ENCODE results near the gene POLA1. TPM values are rescaled to one million over a fixed set of nuclear protein-coding genes. Genes with fewer than 3 reads are reported as not detected.

POLA1 gene
- polyA plus RNA-seq, 1 donor from 2014 or later: 5.8 TPM

DNA sequence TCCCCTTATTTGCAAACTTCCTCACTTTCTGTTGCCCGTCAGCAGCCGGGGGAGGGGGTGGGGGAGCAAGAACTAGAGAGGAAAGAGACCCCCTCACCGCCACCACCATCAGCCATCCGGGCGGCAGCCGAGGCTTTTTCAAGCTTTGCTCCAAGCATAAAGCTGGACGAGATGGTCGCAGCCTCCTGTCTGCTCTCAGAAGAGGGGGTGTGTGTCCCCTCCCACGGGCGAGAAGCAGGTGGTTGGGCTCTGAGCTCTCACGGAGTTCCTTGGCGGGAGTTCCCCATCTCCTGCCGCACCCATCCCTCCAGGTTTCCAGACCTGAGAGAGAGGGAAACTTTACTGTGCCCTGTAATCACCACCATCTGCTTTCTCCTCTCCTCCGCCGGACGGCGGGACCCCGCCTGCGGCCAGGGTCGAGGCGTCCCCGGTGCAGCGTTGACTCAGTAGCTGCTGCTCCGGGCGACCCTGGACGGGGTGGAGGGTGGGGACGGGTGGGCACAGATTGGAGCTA, 326.7 kb downstream of the POLA1 start:
- TF ChIP-seq, protein P1, sequence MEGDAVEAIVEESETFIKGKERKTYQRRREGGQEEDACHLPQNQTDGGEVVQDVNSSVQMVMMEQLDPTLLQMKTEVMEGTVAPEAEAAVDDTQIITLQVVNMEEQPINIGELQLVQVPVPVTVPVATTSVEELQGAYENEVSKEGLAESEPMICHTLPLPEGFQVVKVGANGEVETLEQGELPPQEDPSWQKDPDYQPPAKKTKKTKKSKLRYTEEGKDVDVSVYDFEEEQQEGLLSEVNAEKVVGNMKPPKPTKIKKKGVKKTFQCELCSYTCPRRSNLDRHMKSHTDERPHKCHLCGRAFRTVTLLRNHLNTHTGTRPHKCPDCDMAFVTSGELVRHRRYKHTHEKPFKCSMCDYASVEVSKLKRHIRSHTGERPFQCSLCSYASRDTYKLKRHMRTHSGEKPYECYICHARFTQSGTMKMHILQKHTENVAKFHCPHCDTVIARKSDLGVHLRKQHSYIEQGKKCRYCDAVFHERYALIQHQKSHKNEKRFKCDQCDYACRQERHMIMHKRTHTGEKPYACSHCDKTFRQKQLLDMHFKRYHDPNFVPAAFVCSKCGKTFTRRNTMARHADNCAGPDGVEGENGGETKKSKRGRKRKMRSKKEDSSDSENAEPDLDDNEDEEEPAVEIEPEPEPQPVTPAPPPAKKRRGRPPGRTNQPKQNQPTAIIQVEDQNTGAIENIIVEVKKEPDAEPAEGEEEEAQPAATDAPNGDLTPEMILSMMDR (IDR thresholded peaks at IDR 0.05; ENCODE audit: poor library complexity, severe bottlenecking): no peak
- no peak for TF ChIP-seq POLR2AphosphoS5 (IDR thresholded peaks at IDR 0.05)

GRCh38 chrX:25020905-25021449, 327.3 kb downstream of the POLA1 start:
- Histone ChIP-seq H4K20me1 (ENCODE audit: insufficient read depth) (no peaks in the 10 kb centered on the region), H3K4me3 (ENCODE audit: low read length) (peak overlapping the region; percentile 39), H3K4me2 (ENCODE audit: low read length) (no peak overlapping the region), H3K27ac (ENCODE audit: low read length) (no peak overlapping the region), H3K36me3 (ENCODE audit: insufficient read depth, low read length) (no peaks in the 10 kb centered on the region), H3K9me3 (ENCODE audit: low read length) (no peaks in the 10 kb centered on the region), H3K9ac (ENCODE audit: low read length) (no peak overlapping the region), H3K79me2 (replicated peaks; ENCODE audit: insufficient read depth, low read length) (peaks cover 4% of the 10 kb centered on the region), H3K27me3 (ENCODE audit: insufficient read depth, low read depth, low read length) (peaks cover 41% of the 10 kb centered on the region), H3F3A (ENCODE audit: insufficient read depth, low read length, poor library complexity, severe bottlenecking) (no peaks in the 10 kb centered on the region), H2AFZ (ENCODE audit: low read depth, low read length) (no peak overlapping the region), H3K9me2 (ENCODE audit: insufficient read depth, low read length) (no peaks in the 10 kb centered on the region)
- peak; percentile 32 for TF ChIP-seq RAD21 (conservative IDR thresholded peaks at IDR 0.05)
- no peak for TF ChIP-seq SMC3 (conservative IDR thresholded peaks at IDR 0.05; ENCODE audit: poor library complexity)
- TF ChIP-seq, protein P1 (IDR thresholded peaks at IDR 0.05; ENCODE audit: poor library complexity, severe bottlenecking): peak; percentile 45

More for the DNA sequence above, 326.7 kb downstream of the POLA1 start:
- Histone ChIP-seq H3K9me3 (ENCODE audit: low read length) (no peaks in the 10 kb centered on the region), H3F3A (ENCODE audit: insufficient read depth, low read length, poor library complexity, severe bottlenecking) (no peaks in the 10 kb centered on the region), H3K27ac (ENCODE audit: low read length) (no peak overlapping the region), H3K4me2 (ENCODE audit: low read length) (no peak overlapping the region), H3K9me2 (ENCODE audit: insufficient read depth, low read length) (no peaks in the 10 kb centered on the region), H3K36me3 (ENCODE audit: insufficient read depth, low read length) (no peaks in the 10 kb centered on the region), H3K4me3 (ENCODE audit: low read length) (peak overlapping the region; percentile 39), H2AFZ (ENCODE audit: low read depth, low read length) (no peak overlapping the region), H3K27me3 (ENCODE audit: insufficient read depth, low read depth, low read length) (peaks cover 41% of the 10 kb centered on the region), H3K9ac (ENCODE audit: low read length) (no peak overlapping the region), H4K20me1 (ENCODE audit: insufficient read depth) (no peaks in the 10 kb centered on the region), H3K79me2 (replicated peaks; ENCODE audit: insufficient read depth, low read length) (peaks cover 4% of the 10 kb centered on the region)

DNA sequence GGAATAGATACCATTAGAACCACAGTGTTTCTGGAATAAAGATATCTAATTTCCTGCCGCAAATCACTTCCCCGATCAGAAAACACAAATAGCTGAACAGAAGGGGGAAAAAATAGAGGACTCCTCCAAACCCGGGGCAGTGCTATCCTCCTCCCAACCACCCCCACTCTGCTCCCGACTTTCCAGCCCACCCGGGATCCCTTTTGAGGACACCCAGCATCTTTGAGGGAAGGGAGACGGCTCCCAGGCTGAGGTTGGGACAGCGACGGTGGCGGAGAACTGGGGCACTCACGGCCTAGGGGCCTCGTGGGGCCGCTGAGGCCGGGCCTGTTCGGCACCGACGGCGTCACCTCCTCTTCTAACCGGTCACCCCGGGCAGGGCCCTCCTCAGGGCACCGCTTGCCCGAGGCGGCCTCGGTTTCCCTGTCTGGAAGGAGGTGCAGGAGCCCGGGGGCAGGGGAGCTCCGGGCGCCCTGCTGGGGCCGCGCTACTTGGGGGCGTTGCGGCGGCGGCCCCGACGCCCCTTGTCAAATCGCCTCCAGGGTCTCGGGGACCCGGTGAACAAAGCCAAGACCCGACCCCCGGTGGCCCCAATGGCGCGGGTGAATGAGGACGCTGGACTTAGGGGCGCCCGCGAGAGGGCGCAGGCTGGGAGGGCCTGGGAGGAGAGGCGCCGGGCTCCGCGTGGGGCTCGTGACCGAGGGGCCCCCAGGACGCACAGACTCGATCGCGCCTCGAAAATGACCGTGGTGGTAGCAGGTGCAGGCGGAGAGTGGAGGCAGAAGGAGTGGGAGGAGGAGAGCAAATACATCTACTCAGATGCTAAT, 329.0 kb downstream of the POLA1 start:
- no peak overlapping the region for H2AFZ ChIP-seq (ENCODE audit: low read depth, low read length)
- no peaks in the 10 kb centered on the region for H3F3A ChIP-seq (ENCODE audit: insufficient read depth, low read length, poor library complexity, severe bottlenecking)
- no peaks in the 10 kb centered on the region for H4K20me1 ChIP-seq (ENCODE audit: insufficient read depth)
- no peak overlapping the region for H3K9ac ChIP-seq (ENCODE audit: low read length)
- H3K4me2 ChIP-seq (ENCODE audit: low read length): no peak overlapping the region
- peaks cover 41% of the 10 kb centered on the region for H3K27me3 ChIP-seq (ENCODE audit: insufficient read depth, low read depth, low read length)
- no peak for TF ChIP-seq TAF1 (IDR thresholded peaks at IDR 0.05; ENCODE audit: low read depth)
- TF ChIP-seq REST (IDR thresholded peaks at IDR 0.05; ENCODE audit: borderline replicate concordance): no peak
- TF ChIP-seq RAD21 (conservative IDR thresholded peaks at IDR 0.05): no peak
- TF ChIP-seq, protein P1 (IDR thresholded peaks at IDR 0.05; ENCODE audit: poor library complexity, severe bottlenecking): no peak
- TF ChIP-seq POLR2AphosphoS5 (IDR thresholded peaks at IDR 0.05): no peak
- TF ChIP-seq MXI1 (conservative IDR thresholded peaks at IDR 0.05; ENCODE audit: poor library complexity, severe bottlenecking): no peak
- TF ChIP-seq EP300 (conservative IDR thresholded peaks at IDR 0.05; ENCODE audit: poor library complexity, severe bottlenecking): no peak
- TF ChIP-seq EZH2 (IDR thresholded peaks at IDR 0.05; ENCODE audit: borderline replicate concordance, insufficient read depth, low read length, poor library complexity, severe bottlenecking): no peak
- TF ChIP-seq SMC3 (conservative IDR thresholded peaks at IDR 0.05; ENCODE audit: poor library complexity): no peak
- no peaks in the 10 kb centered on the region for H3K9me3 ChIP-seq (ENCODE audit: low read length)
- no peaks in the 10 kb centered on the region for H3K36me3 ChIP-seq (ENCODE audit: insufficient read depth, low read length)
- peaks cover 4% of the 10 kb centered on the region for H3K79me2 ChIP-seq (replicated peaks; ENCODE audit: insufficient read depth, low read length)
- no peak overlapping the region for H3K27ac ChIP-seq (ENCODE audit: low read length)
- no peaks in the 10 kb centered on the region for H3K9me2 ChIP-seq (ENCODE audit: insufficient read depth, low read length)
- H3K4me3 ChIP-seq (ENCODE audit: low read length): no peak overlapping the region
